HCT116 (cell line): ENCODE results near the gene RYR2. TPM values are rescaled to one million over a fixed set of nuclear protein-coding genes. Genes with fewer than 3 reads are reported as not detected.

ENCODE experiments used
- ATAC-seq: fragments of 200-7000 bp; cut with Tn5 transposase; 2 replicates; pipeline ENCODE4 v1.9.1; 2020; ENCODE audit warnings: mild to moderate bottlenecking, moderate library complexity
- BruUV-seq: library from RNA; stranded (reverse); fragments of 400-500 nt; replicated peaks from 2 replicates; lab custom pipeline; 2021; lab: Mats Ljungman, UMichigan
- CTCF ChIA-PET: fragments of 300-600 bp; sonication (Branson Sonifier 250); formaldehyde crosslinking; loops from one replicate; lab custom pipeline; 2021; ENCODE audit warnings: antibody characterized with exemption; lab: Charles Lee
- POLR2A ChIA-PET: fragments of 300-600, 350-600 bp; sonication (Branson Sonifier 250); formaldehyde crosslinking; loops from one replicate; lab custom pipeline; 2021; ENCODE audit warnings: antibody characterized with exemption; lab: Charles Lee
- RAD21 ChIA-PET, 2 experiments: fragments of 300-600 bp; sonication (Branson Sonifier 250); formaldehyde crosslinking; loops; one replicate each; lab custom pipeline; 2023; ENCODE audit warnings: low total read pairs in 2 of 2; ENCODE audit not compliant: uncharacterized antibody in 2 of 2, unreplicated experiment in 2 of 2, low non-redundant PET in 1 of 2; lab: Charles Lee
- DNase-seq: peaks from one replicate; pipeline ENCODE4 v3.0.0-alpha.2; 2010; ENCODE audit warnings: low read depth, low spot score
- H2AFZ ChIP-seq: fragments of 200-600 bp; shearing (Covaris generic), sonication (generic); 2 replicates; pipeline ENCODE4 v1.6.1; 2017; ENCODE audit warnings: low read depth, mixed run types, mixed read lengths, antibody characterized with exemption, low read length; ENCODE audit not compliant: poor library complexity, severe bottlenecking
- H3K27ac ChIP-seq: 2 replicates; pipeline ENCODE4 v1.5.1; 2012; ENCODE audit warnings: low read depth, low read length
- H3K27me3 ChIP-seq: fragments of 200-600 bp; sonication (generic); 2 replicates; pipeline ENCODE4 v1.6.1; 2016; ENCODE audit warnings: mixed run types, low read length, mixed read lengths; ENCODE audit not compliant: insufficient read depth
- H3K36me3 ChIP-seq, 2 experiments: fragments of 200-500 bp in 1 of 2; fragments of 200-600 bp in 1 of 2; sonication (Bioruptor generic) in 1 of 2; sonication (generic) in 1 of 2; 2 replicates each; pipeline versions ENCODE4 v1.5.1 to v1.6.1; 2014 to 2016; ENCODE audit warnings: low read length in 2 of 2, inconsistent platforms in 1 of 2, mixed read lengths in 1 of 2, mixed run types in 1 of 2; ENCODE audit not compliant: insufficient read depth in 2 of 2, control insufficient read depth in 1 of 2
- H3K4me1 ChIP-seq, 2 experiments: fragments of 200-600 bp in 1 of 2; sonication (generic) in 1 of 2; 2 replicates each; pipeline versions ENCODE4 v1.5.1 to v1.6.1; 2012 to 2017; ENCODE audit warnings: low read length in 2 of 2, inconsistent platforms in 1 of 2, mild to moderate bottlenecking in 1 of 2, mixed read lengths in 1 of 2, mixed run types in 1 of 2, moderate library complexity in 1 of 2; ENCODE audit not compliant: insufficient read depth in 2 of 2, control insufficient read depth in 1 of 2
- H3K4me2 ChIP-seq: fragments of 200-600 bp; sonication (generic); 2 replicates; pipeline ENCODE4 v1.6.1; 2017; ENCODE audit warnings: mixed run types, low read length, mixed read lengths
- H3K4me3 ChIP-seq, 2 experiments: fragments of 200-600 bp in 1 of 2; sonication (generic) in 1 of 2; replicated peaks in 1 of 2; 2 replicates each; pipeline ENCODE4 v1.5.1; 2011 to 2016; ENCODE audit warnings: low read length in 2 of 2, control low read depth in 1 of 2, low read depth in 1 of 2, mild to moderate bottlenecking in 1 of 2, mixed read lengths in 1 of 2, mixed run types in 1 of 2
- H3K79me2 ChIP-seq: fragments of 200-600 bp; sonication (generic); 2 replicates; pipeline ENCODE4 v1.6.1; 2017; ENCODE audit warnings: mild to moderate bottlenecking, mixed run types, low read length, moderate library complexity, mixed read lengths; ENCODE audit not compliant: insufficient read depth
- H3K9ac ChIP-seq: fragments of 200-600 bp; sonication (generic); 2 replicates; pipeline ENCODE4 v1.6.1; 2016; ENCODE audit warnings: low read length, mixed read lengths
- H3K9me2 ChIP-seq: fragments of 200-600 bp; sonication (generic), shearing (Covaris generic); 2 replicates; pipeline ENCODE4 v1.6.1; 2017; ENCODE audit warnings: mixed run types, mild to moderate bottlenecking, moderate library complexity; ENCODE audit not compliant: insufficient read depth
- H3K9me3 ChIP-seq, 2 experiments: fragments of 200-500 bp in 1 of 2; fragments of 200-600 bp in 1 of 2; sonication (Bioruptor generic) in 1 of 2; sonication (generic) in 1 of 2; 2 replicates each; pipeline ENCODE4 v1.6.1; 2014 to 2017; ENCODE audit warnings: low read length in 2 of 2, mixed read lengths in 2 of 2, inconsistent platforms in 1 of 2, low read depth in 1 of 2, mild to moderate bottlenecking in 1 of 2, mixed run types in 1 of 2, moderate library complexity in 1 of 2; ENCODE audit not compliant: control insufficient read depth in 1 of 2, insufficient read depth in 1 of 2
- H4K20me1 ChIP-seq: fragments of 200-600 bp; sonication (generic), shearing (Covaris generic); 2 replicates; pipeline ENCODE4 v1.6.1; 2017; ENCODE audit warnings: mixed run types, mild to moderate bottlenecking, moderate library complexity; ENCODE audit not compliant: insufficient read depth
- ATF3 ChIP-seq: IDR thresholded peaks from 2 replicates; pipeline ENCODE4 v1.6.1; 2012
- CEBPB ChIP-seq: IDR thresholded peaks from 2 replicates; pipeline ENCODE4 v1.6.1; 2012; ENCODE audit warnings: low read depth
- CTCF ChIP-seq, 3 experiments: fragments of 200-600 bp in 1 of 3; sonication (generic) in 1 of 3; IDR thresholded peaks in 2 of 3; conservative IDR thresholded peaks in 1 of 3; 2 replicates each; pipeline ENCODE4 v1.5.1; 2012 to 2017; ENCODE audit warnings: low read depth in 2 of 3, low read length in 2 of 3, antibody characterized with exemption in 1 of 3, borderline replicate concordance in 1 of 3, control low read depth in 1 of 3, mild to moderate bottlenecking in 1 of 3, mixed read lengths in 1 of 3, mixed run types in 1 of 3, moderate library complexity in 1 of 3; ENCODE audit not compliant: insufficient read depth in 1 of 3
- EZH2phosphoT487 ChIP-seq: fragments of 200-600 bp; IDR thresholded peaks from 2 replicates; pipeline ENCODE4 v1.6.1; 2018; ENCODE audit warnings: antibody characterized with exemption, borderline replicate concordance
- FOSL1 ChIP-seq: IDR thresholded peaks from 2 replicates; pipeline ENCODE4 v1.6.1; 2012; ENCODE audit warnings: low read depth
- JUND ChIP-seq: IDR thresholded peaks from 2 replicates; pipeline ENCODE4 v1.6.1; 2012
- MAX ChIP-seq: IDR thresholded peaks from 2 replicates; pipeline ENCODE4 v1.6.1; 2012
- POLR2A ChIP-seq: IDR thresholded peaks from 2 replicates; pipeline ENCODE4 v1.7.0; 2011; ENCODE audit warnings: borderline replicate concordance; ENCODE audit not compliant: insufficient read depth, insufficient read length; ENCODE audit errors: extremely low read depth
- POLR2AphosphoS5 ChIP-seq: IDR thresholded peaks from 2 replicates; pipeline ENCODE4 v1.6.1; 2011; ENCODE audit warnings: mild to moderate bottlenecking, low read depth, low read length, moderate library complexity
- RAD21 ChIP-seq: IDR thresholded peaks from 2 replicates; pipeline ENCODE4 v1.6.1; 2012; ENCODE audit warnings: low read depth, mild to moderate bottlenecking
- REST ChIP-seq: IDR thresholded peaks from 2 replicates; pipeline ENCODE4 v1.6.1; 2012; ENCODE audit warnings: low read depth
- SRF ChIP-seq: IDR thresholded peaks from 2 replicates; pipeline ENCODE4 v1.6.1; 2012; ENCODE audit warnings: low read depth
- TCF7L2 ChIP-seq: IDR thresholded peaks from 2 replicates; pipeline ENCODE4 v1.7.0; 2011; ENCODE audit warnings: borderline replicate concordance, inconsistent platforms; ENCODE audit not compliant: insufficient read depth, insufficient read length; ENCODE audit errors: extremely low read depth
- YY1 ChIP-seq: IDR thresholded peaks from 2 replicates; pipeline ENCODE4 v1.6.1; 2011; ENCODE audit warnings: low read length, low read depth, moderate library complexity, mild to moderate bottlenecking; ENCODE audit not compliant: insufficient replicate concordance; ENCODE audit errors: extremely low read depth
- ZBTB33 ChIP-seq: IDR thresholded peaks from 2 replicates; pipeline ENCODE4 v1.6.1; 2011; ENCODE audit warnings: mild to moderate bottlenecking, low read length, moderate library complexity; ENCODE audit not compliant: insufficient replicate concordance; ENCODE audit errors: extremely low read depth
- ZFX ChIP-seq: fragments of 450-650 bp; IDR thresholded peaks from 2 replicates; pipeline ENCODE4 v1.6.1; 2017
- ZNF274 ChIP-seq: fragments of 200-500 bp; sonication (Bioruptor generic); IDR thresholded peaks from 2 replicates; pipeline ENCODE4 v1.6.1; 2014; ENCODE audit warnings: mild to moderate bottlenecking, low read depth, low read length, inconsistent platforms
- intact Hi-C: fragments of 100-400 bp; cut with micrococcal nuclease; formaldehyde crosslinking; loops from 2 replicates; pipeline ENCODE4 v1.10.0; 2022
- total RNA-seq: library from RNA; stranded (reverse); gene quantifications from one replicate; pipeline ENCODE4 v1.2.1, GENCODE V29; 2021; ENCODE audit not compliant: unreplicated experiment

Gene RYR2
- total RNA-seq, 1 experiment from 2014 or later, result 0.02 TPM

GRCh38 chr1:237033804-237034203 is 8.2 kb upstream of the RYR2 start:
- H3K27ac ChIP-seq, result no peak overlapping the region
- no peak overlapping the region for H2AFZ ChIP-seq
- no peaks in the 10 kb centered on the region for H3K9me3 ChIP-seq
- no peak overlapping the region for H3K4me2 ChIP-seq
- H4K20me1 ChIP-seq, result no peaks in the 10 kb centered on the region
- no peaks in the 10 kb centered on the region for H3K36me3 ChIP-seq
- no peaks in the 10 kb centered on the region for H3K4me1 ChIP-seq
- DNase-seq, result no peak
- ChIA-PET RAD21 (no interaction called here), CTCF (no interaction called here), POLR2A (no interaction called here)
- intact Hi-C loops, result no loop called here
- ATAC-seq, result no peak
- H3K9me2 ChIP-seq, result no peaks in the 10 kb centered on the region
- TF ChIP-seq EZH2phosphoT487, result no peak
- TF ChIP-seq ZBTB33, result no peak
- no peak for TF ChIP-seq SRF
- TF ChIP-seq RAD21, result no peak
- no peak for TF ChIP-seq FOSL1
- no peak for TF ChIP-seq TCF7L2
- no peak for TF ChIP-seq REST
- no peak for TF ChIP-seq YY1
- TF ChIP-seq JUND, result no peak
- TF ChIP-seq ZFX, result no peak
- TF ChIP-seq CTCF (IDR thresholded peaks at IDR 0.05 in 2 of 3, conservative IDR thresholded peaks at IDR 0.05 in 1 of 3; ENCODE audit: borderline replicate concordance in 1 of 3, insufficient read depth in 1 of 3, low read depth in 2 of 3, low read length in 2 of 3), result no peak
- no peak for TF ChIP-seq POLR2AphosphoS5
- TF ChIP-seq ZNF274, result no peak
- TF ChIP-seq MAX, result no peak
- no peak for TF ChIP-seq ATF3
- no peak for TF ChIP-seq POLR2A
- no peak for TF ChIP-seq CEBPB
- no peaks in the 10 kb centered on the region; the same call in 1 of the 2 replicates for H3K27me3 ChIP-seq
- H3K4me3 ChIP-seq, result no peak overlapping the region
- H3K9ac ChIP-seq, result no peak overlapping the region
- H3K79me2 ChIP-seq, result no peaks in the 10 kb centered on the region
- BruUV-seq, result no TSS peak
